Measurements from ENCODE around the gene RNF41. TPM values are rescaled to one million over a fixed set of nuclear protein-coding genes. Genes with fewer than 3 reads are reported as not detected.

RNF41 gene
- polyA plus RNA-seq, 1 experiment: 97.2 TPM

GRCh38 chr12:56192582-56192981, 29.1 kb downstream of the RNF41 start:
- ChIA-PET CTCF (interaction anchor here (0.6 to 6.2 kb wide), 10 partner anchors 10 to 313 kb away, joined by 3 to 73 read pairs (median 3); partner anchors contain the start of genes ESYT1 and RNF41), POLR2A (no interaction called here)
- no peaks in the 10 kb centered on the region for H3K27me3 ChIP-seq (ENCODE audit: control insufficient read depth, insufficient read depth, low read length)

DNA sequence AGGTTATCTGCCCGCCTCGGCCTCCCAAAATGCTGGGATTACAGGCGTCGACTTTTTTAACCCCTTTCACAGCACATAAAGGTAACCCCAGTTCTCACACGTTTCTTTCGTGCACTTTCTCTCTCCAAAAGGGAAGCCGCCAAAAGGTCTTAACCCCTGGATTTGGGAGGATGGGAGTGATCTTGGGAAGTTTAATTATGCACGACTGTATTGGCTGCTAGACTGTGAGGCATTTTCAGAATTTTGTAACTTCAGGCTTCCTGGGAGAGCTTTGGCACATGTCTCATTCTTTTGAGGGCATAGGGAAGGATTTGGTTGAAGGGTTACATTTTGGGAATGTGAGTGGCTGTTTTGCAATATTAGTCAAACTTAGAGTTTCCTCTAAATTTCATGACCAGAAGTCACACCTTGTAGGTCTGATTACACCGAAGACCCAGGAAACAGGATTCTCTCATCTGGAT, 31.0 kb downstream of the RNF41 start:
- ChIA-PET POLR2A (interaction anchor here (1.3 to 1.4 kb wide), 2 partner anchors 31 to 217 kb away, joined by 5 read pairs; partner anchors contain the start of genes RAB5B and RNF41), CTCF (interaction anchor here (1.2 to 6.2 kb wide), 2 partner anchors 31 to 68 kb away, joined by 3 to 73 read pairs; partner anchors contain the start of gene RNF41)
- Histone ChIP-seq H3K9me3 (ENCODE audit: control insufficient read depth, insufficient read depth, low read length) (no peaks in the 10 kb centered on the region), H3K4me3 (ENCODE audit: low read depth, low read length) (peak overlapping the region; percentile 88), H3K27me3 (ENCODE audit: control insufficient read depth, insufficient read depth, low read length) (no peaks in the 10 kb centered on the region), H3K27ac (ENCODE audit: low read depth, low read length) (no peak overlapping the region)
- TF ChIP-seq, protein P1, sequence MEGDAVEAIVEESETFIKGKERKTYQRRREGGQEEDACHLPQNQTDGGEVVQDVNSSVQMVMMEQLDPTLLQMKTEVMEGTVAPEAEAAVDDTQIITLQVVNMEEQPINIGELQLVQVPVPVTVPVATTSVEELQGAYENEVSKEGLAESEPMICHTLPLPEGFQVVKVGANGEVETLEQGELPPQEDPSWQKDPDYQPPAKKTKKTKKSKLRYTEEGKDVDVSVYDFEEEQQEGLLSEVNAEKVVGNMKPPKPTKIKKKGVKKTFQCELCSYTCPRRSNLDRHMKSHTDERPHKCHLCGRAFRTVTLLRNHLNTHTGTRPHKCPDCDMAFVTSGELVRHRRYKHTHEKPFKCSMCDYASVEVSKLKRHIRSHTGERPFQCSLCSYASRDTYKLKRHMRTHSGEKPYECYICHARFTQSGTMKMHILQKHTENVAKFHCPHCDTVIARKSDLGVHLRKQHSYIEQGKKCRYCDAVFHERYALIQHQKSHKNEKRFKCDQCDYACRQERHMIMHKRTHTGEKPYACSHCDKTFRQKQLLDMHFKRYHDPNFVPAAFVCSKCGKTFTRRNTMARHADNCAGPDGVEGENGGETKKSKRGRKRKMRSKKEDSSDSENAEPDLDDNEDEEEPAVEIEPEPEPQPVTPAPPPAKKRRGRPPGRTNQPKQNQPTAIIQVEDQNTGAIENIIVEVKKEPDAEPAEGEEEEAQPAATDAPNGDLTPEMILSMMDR (IDR thresholded peaks at IDR 0.05; ENCODE audit: low read depth, low read length): no peak
- DNase-seq (ENCODE audit: low read depth, low spot score): no peak

More at GRCh38 chr12:56192582-56192981, 29.1 kb downstream of the RNF41 start:
- Histone ChIP-seq H3K9me3 (ENCODE audit: control insufficient read depth, insufficient read depth, low read length) (no peaks in the 10 kb centered on the region), H3K4me3 (ENCODE audit: low read depth, low read length) (no peak overlapping the region), H3K27ac (ENCODE audit: low read depth, low read length) (no peak overlapping the region)
- DNase-seq (ENCODE audit: low read depth, low spot score): no peak
- TF ChIP-seq, protein P1 (IDR thresholded peaks at IDR 0.05; ENCODE audit: low read depth, low read length): no peak

- peak overlapping the region; percentile 88 for H3K4me3 ChIP-seq (ENCODE audit: low read depth, low read length)
- no peaks in the 10 kb centered on the region for H3K9me3 ChIP-seq (ENCODE audit: control insufficient read depth, insufficient read depth, low read length)
- peak overlapping the region; percentile 83 for H3K27ac ChIP-seq (ENCODE audit: low read depth, low read length)
- ChIA-PET POLR2A (interaction anchor here (0.6 to 3.3 kb wide), 16 partner anchors 28 to 498 kb away, joined by 3 to 30 read pairs (median 4); partner anchors contain the start of genes CNPY2, ESYT1, MYL6 and PA2G4), CTCF (interaction anchor here (0.5 to 6.2 kb wide), 35 partner anchors 9 to 452 kb away, joined by 3 to 96 read pairs (median 6); partner anchors contain the start of genes COQ10A, ESYT1, MYL6 and RNF41)
- peak; percentile 70 for DNase-seq (ENCODE audit: low read depth, low spot score)
- H3K27me3 ChIP-seq (ENCODE audit: control insufficient read depth, insufficient read depth, low read length): no peaks in the 10 kb centered on the region
- TF ChIP-seq, protein P1 (IDR thresholded peaks at IDR 0.05; ENCODE audit: low read depth, low read length): no peak
These were observed 31.6 kb downstream of the RNF41 start for GRCh38 chr12:56189918-56190694.

GRCh38 chr12:56189099-56189917, 32.4 kb downstream of the RNF41 start, which contains the start of gene SMARCC2:
SMARCC2 (minus strand) TSS chr12:56189483; CDS start chr12:56189461, 22 bp downstream.
- H3K27me3 ChIP-seq (ENCODE audit: control insufficient read depth, insufficient read depth, low read length): no peaks in the 10 kb centered on the region
- ChIA-PET CTCF (interaction anchor here (0.5 to 6.2 kb wide), 47 partner anchors 9 to 451 kb away, joined by 3 to 96 read pairs (median 5); partner anchors contain the start of genes COQ10A, ESYT1, MYL6 and RNF41), POLR2A (interaction anchor here (0.6 to 3.3 kb wide), 19 partner anchors 13 to 499 kb away, joined by 3 to 30 read pairs (median 4); partner anchors contain the start of genes CNPY2, ESYT1, MYL6 and PA2G4)
- peak within 1 kb of the TSS; percentile 83 for H3K27ac ChIP-seq (ENCODE audit: low read depth, low read length)
- H3K4me3 ChIP-seq (ENCODE audit: low read depth, low read length): peak within 1 kb of the TSS; percentile 88
- peak; percentile 65 for DNase-seq (ENCODE audit: low read depth, low spot score)
- no peaks in the 10 kb centered on the region for H3K9me3 ChIP-seq (ENCODE audit: control insufficient read depth, insufficient read depth, low read length)
- TF ChIP-seq, protein P1 (IDR thresholded peaks at IDR 0.05; ENCODE audit: low read depth, low read length): peak; percentile 66

Measured in AG04450 (cell line).